ENCODE data around the gene ZNF286A.
A peak's percentile ranks its signal among the peaks of the same experiment; 100 is the strongest.
"Not testable (repeated sequence)": the region's sequence is repeated elsewhere in the genome, so short reads cannot be mapped to it uniquely, and the experiment has no call there.

ZNF286A gene

DNA sequence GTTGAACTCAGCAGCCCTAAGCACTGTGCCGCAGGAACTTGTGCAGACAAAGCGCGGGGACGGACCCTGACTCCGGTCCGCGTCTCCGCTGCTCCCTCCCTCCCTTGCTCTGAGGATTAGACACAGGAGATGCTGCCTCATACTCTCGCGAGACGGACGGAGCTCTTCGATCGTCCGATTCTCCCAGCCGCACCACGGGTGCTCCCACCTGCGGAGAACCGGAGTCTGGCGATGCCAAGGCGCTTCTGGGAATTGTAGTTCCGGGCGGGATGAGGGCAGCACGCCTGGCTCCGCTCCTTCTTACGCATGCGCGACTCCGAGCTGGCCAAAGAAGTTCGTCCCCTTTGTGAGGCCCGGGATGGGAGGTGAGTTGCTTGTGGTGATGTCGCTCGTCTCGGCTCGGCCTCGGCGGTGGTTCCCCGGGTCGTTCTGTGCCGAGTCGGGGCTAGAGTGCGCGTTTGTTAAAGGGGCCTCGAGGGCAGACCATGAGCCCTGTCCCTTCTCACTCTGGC is at the start of gene ZNF286A:
Gene ZNF286A, plus strand, starts transcription at position 340 of the 512 bp plus-strand sequence. CDS start 578 bp downstream, outside the sequence.
- FAIRE-seq: peak; percentile 98
- peak; percentile 83 for DNase-seq (ENCODE audit: insufficient read length, low spot score)
- peak; percentile 58 for TF ChIP-seq POLR2A (IDR thresholded peaks at IDR 0.05; ENCODE audit: low read depth, low read length)

- DNase-seq (ENCODE audit: insufficient read length, low spot score) (no peak), FAIRE-seq (no peak)
- TF ChIP-seq POLR2A (IDR thresholded peaks at IDR 0.05; ENCODE audit: low read depth, low read length): no peak
Observed at GRCh38 chr17:15649861-15650421, 49.6 kb upstream of the ZNF286A start.

- DNase-seq (ENCODE audit: insufficient read length, low spot score) (no peak), FAIRE-seq (no peak)
- TF ChIP-seq POLR2A (IDR thresholded peaks at IDR 0.05; ENCODE audit: low read depth, low read length): no peak
Observed at GRCh38 chr17:15650741-15651582, 48.6 kb upstream of the ZNF286A start.

DNA sequence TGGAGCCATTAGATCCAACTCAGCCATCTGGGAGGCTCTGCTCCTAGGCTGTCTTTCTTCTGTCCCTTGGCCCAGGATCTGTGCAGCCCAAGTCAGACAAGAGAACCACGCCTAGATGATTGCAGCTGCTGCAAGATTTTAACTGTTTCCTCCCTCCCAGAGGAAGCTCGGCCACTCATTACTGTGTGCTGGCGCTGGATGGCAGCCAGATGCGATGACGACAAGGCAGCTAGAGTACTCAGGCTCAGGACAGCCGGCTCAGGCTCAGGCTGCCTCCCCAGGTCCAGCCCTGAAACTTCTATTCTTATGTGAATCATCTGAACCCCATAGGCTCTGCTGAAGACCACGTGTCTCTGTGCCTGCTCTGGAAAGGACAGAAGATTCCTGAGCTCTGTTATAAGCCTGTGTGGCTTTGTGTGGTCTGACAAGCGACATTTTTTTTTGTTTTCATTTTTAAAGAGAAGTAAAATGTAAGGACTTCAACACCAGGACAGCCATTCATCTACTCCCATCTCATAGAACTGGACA is 47.9 kb upstream of the ZNF286A start:
- peak; percentile 83 for DNase-seq (ENCODE audit: insufficient read length, low spot score)
- TF ChIP-seq POLR2A (IDR thresholded peaks at IDR 0.05; ENCODE audit: low read depth, low read length): peak; percentile 54; the same call in 1 of the 2 replicates
- FAIRE-seq: peak; percentile 87

- TF ChIP-seq POLR2A (IDR thresholded peaks at IDR 0.05; ENCODE audit: low read depth, low read length): no peak
- no peak for DNase-seq (ENCODE audit: insufficient read length, low spot score)
- no peak for FAIRE-seq
Observed at GRCh38 chr17:15652960-15653359, 46.6 kb upstream of the ZNF286A start.

- FAIRE-seq: not testable (repeated sequence)
Observed at GRCh38 chr17:15654401-15654800, 45.2 kb upstream of the ZNF286A start.

DNA sequence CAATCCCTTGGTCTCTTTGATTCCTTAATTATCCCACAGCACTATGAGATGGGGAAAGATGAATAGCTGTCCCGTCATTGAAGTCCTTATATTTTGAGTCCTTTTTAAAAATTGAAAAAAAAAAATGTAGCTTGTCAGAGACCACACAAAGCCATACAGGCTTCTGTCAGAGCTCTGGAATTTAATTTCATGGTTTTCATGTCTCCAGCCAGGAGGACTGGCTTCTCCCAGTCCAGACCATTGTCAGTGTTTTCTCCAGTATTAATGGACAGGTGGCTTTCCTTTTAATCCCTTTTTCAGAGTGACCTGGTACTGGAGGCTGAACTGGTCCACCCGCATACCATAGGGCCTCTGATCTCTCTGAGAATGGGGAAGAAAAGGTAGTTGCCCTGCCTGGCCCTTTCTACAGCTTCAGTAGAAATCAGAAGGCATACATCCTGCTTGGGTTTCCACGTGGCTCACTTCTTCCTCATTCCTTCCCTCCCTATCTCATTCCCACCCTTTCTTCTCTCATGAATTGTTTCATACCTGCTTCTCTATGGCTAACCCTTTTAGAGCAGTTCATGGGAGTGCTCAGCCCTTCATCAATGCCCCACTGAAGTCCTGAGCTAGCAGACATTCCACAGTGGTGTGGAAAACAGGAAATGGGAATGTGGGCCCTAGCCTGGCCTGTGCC is 44.5 kb upstream of the ZNF286A start:
- DNase-seq (ENCODE audit: insufficient read length, low spot score) (no peak), FAIRE-seq (no peak)

More at GRCh38 chr17:15654401-15654800, 45.2 kb upstream of the ZNF286A start:
- DNase-seq (ENCODE audit: insufficient read length, low spot score): not testable (repeated sequence)

GRCh38 chr17:15657868-15658267 is 41.7 kb upstream of the ZNF286A start:
- DNase-seq (ENCODE audit: insufficient read length, low spot score): no peak
- TF ChIP-seq POLR2A (IDR thresholded peaks at IDR 0.05; ENCODE audit: low read depth, low read length): no peak
- no peak for FAIRE-seq

More for the DNA sequence above, 44.5 kb upstream of the ZNF286A start:
- TF ChIP-seq POLR2A (IDR thresholded peaks at IDR 0.05; ENCODE audit: low read depth, low read length): no peak

DNA sequence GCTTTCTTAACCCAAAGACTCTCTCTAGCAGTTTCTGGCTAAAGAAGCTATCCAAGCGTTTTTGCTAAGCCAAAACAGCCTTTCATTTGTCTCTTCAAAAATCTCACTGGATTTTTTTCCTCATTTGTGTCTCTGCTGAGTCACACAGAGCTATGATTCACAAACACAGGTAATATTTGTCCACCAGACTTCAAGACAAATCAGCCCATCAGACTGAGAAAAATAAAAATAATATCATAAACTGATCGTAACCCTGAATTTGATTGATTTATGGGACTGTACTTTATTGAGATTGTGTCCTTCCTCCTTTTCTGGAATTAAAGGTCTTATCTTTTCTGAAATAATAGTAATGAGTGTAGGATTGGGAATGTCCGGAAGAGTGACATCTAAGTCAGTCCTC is 41.3 kb upstream of the ZNF286A start:
- no peak for TF ChIP-seq POLR2A (IDR thresholded peaks at IDR 0.05; ENCODE audit: low read depth, low read length)
- DNase-seq (ENCODE audit: insufficient read length, low spot score): no peak
- no peak for FAIRE-seq

- no peak for TF ChIP-seq POLR2A (IDR thresholded peaks at IDR 0.05; ENCODE audit: low read depth, low read length)
- FAIRE-seq: no peak
- DNase-seq (ENCODE audit: insufficient read length, low spot score): no peak
Observed at GRCh38 chr17:15659236-15659635, 40.3 kb upstream of the ZNF286A start.

- no peak for DNase-seq (ENCODE audit: insufficient read length, low spot score)
- FAIRE-seq: no peak
- no peak for TF ChIP-seq POLR2A (IDR thresholded peaks at IDR 0.05; ENCODE audit: low read depth, low read length)
Observed at GRCh38 chr17:15659663-15660062, 39.9 kb upstream of the ZNF286A start.

- FAIRE-seq (no peak), DNase-seq (ENCODE audit: insufficient read length, low spot score) (no peak)
- TF ChIP-seq POLR2A (IDR thresholded peaks at IDR 0.05; ENCODE audit: low read depth, low read length): no peak
Observed at GRCh38 chr17:15660077-15660476, 39.5 kb upstream of the ZNF286A start.

GRCh38 chr17:15662681-15663080 is 36.9 kb upstream of the ZNF286A start:
- no peak for TF ChIP-seq POLR2A (IDR thresholded peaks at IDR 0.05; ENCODE audit: low read depth, low read length)
- DNase-seq (ENCODE audit: insufficient read length, low spot score) (no peak), FAIRE-seq (no peak)

DNA sequence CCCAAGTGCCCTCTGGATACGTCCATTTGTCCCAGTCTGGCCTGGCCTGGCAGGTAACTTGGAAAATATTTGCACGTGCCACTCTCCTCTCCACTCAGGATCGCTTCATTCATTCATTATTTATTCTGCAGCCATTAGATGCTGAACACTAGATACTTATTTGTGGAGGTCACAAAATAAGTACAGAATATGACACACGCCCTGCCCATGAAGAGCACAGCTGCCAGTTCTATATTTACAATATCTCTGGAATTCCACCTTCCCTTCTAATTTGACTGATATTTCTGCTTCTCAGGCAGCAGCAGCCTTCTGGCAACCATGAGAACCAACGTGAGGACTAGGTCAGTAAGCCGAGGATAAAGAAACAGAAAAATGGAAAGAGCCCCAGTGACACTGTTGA is 36.4 kb upstream of the ZNF286A start:
- no peak for TF ChIP-seq POLR2A (IDR thresholded peaks at IDR 0.05; ENCODE audit: low read depth, low read length)
- no peak for FAIRE-seq
- no peak for DNase-seq (ENCODE audit: insufficient read length, low spot score)
